HG02938 (cell line): Measurements from ENCODE around the gene RALGAPB.
A peak's percentile ranks its signal among the peaks of the same experiment; 100 is the strongest.
"Not testable (repeated sequence)": the region's sequence is repeated elsewhere in the genome, so short reads cannot be mapped to it uniquely, and the experiment has no call there.

Experiments used
- ATAC-seq: cut with Tn5 transposase; IDR thresholded peaks from one replicate; pipeline ENCODE4 v1.9.1; 2021; ENCODE audit warnings: mild to moderate bottlenecking, moderate library complexity; ENCODE audit not compliant: unreplicated experiment

Gene RALGAPB

DNA sequence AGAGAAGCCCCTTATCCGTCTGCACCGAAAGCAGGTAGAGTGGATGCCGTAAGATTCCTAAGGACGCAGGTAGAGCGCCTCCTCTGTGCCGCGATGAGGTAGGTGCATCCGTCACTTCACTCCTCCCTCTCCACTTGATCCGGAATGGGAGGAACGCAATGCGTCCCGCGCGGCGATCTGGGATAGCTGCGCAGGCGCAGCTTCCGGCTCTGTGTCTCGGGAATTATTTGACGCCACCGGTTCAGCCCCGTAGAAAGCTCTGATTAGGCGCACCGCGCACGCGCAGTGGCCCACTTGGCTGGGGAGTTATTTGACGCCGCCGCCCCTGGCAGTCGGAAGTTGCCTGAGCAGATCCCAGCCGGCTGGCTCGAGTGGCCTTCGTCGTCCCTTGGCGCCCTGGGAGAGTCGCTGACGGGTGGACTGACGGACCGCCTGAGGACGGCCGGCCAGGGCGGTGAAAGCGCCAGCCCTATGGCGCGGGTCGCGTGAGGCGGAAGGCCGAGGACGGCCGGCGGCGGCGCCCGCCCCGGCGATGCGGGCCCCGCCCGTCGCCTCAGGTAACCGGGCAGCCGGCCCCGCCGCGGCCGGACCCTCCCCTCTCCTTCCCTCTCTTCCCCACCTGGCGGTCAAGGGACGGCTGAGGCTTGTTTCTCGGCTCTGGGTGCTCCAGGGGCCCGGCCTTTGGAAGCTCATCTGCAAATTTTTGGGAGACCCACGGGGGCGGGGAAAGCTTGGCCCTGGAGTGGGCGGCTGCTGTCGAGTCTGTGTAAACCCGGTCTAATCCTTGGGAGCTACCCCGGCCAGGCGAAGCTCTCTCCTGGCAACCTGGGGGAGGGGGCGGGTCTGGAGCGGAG, at the start of gene RALGAPB:
RALGAPB (plus strand) TSS at position 331 of the 854 bp plus-strand sequence. CDS start 15,590 bp downstream, outside the sequence.
- ATAC-seq: peak; percentile 89

DNA sequence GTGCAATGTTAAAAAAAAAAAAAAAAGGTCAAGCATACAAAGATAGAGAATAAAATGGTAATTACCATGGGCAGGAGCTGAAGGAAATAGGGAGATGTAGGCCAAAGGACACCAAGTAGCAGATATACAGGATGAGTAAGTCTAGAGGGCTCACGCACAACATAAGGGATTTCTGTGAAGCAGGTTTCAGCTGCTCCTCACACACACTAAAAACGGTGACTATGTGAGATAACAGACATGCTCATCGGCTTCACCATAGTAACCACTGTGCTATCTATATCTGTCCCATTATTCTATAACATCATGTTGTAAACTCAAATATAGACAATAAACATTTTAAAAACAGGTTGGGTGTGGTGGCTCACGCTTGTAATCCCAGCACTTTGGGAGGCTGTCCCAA, 49.1 kb upstream of the RALGAPB start:
- ATAC-seq: no peak

- ATAC-seq: no peak
These were observed 48.2 kb upstream of the RALGAPB start for GRCh38 chr20:38424401-38424800.

DNA sequence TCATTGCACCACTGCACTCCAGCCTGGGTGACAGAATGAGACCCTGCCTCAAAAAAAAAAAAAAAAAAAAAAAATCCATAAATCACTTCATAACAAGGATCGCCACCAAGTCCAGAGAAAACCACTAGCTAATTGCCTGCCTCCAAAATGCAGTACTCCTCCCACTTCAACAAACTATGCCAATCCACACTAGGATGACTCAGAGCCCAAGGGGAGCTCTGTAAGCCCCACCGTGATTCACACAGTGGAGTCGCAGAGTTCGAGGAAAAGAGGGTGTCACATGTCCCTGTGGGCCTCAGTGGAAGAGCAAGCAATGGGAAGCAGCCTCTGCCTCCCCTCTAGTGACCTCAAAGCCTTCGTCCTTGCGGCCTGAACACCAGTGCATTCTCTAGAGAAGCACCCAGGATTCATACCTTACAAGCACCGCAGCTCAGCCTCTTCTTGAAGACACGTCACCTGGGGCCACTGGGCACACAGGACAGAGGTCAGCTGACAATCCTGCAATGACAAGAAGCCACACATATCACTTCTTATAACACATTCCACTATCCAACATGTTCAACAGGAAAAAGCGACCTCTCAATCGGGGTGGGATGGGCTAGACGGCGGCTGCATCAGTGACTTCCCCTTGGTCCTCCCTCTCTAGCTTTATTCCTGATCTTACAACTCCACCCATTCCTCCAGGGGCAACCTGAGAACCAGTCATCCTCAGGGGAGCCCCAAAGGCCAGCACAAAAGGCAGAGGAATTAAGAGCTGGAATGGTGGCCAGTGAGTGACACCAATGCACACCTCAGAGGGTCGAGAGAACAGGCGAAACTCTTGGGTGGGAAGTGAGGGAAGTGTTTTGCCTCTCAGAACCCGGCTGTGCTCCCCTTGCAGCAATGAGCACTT, 46.4 kb upstream of the RALGAPB start:
- ATAC-seq: no peak

GRCh38 chr20:38427655-38428023, 45.0 kb upstream of the RALGAPB start:
- no peak for ATAC-seq

- ATAC-seq: no peak
These were observed 43.8 kb upstream of the RALGAPB start for GRCh38 chr20:38428800-38429199.

GRCh38 chr20:38429301-38429700, 43.3 kb upstream of the RALGAPB start:
- no peak for ATAC-seq

GRCh38 chr20:38430679-38431325, 41.8 kb upstream of the RALGAPB start:
- no peak for ATAC-seq

DNA sequence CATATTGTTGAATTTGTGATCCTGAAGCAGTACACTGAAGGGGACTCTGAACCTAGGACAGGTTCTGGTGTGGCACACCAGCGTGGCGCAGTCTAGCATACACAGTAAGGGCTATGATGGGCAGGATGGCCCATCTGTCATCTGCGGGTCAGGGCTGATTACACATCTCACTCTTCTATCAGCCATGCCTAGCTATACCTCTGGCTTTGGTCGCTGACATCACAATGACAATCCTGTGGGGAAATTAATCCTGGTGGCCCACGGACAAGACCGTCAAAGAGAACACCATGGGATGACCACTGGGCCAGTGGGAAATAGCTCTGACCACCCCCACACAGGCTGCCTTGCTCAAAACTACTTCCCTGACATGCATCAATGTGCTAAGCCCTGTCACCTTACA, 40.4 kb upstream of the RALGAPB start:
- no peak for ATAC-seq

- not testable (repeated sequence) for ATAC-seq
These were observed 39.8 kb upstream of the RALGAPB start for GRCh38 chr20:38432870-38433269.

- no peak for ATAC-seq
These were observed 39.2 kb upstream of the RALGAPB start for GRCh38 chr20:38433304-38433972.

GRCh38 chr20:38434301-38434741, 38.3 kb upstream of the RALGAPB start:
- no peak for ATAC-seq

- ATAC-seq: peak; percentile 63
These were observed 37.7 kb upstream of the RALGAPB start, which contains the start of gene SNHG17 for GRCh38 chr20:38434770-38435554. TSS of gene SNHG17 (minus strand) at chr20:38435328.

DNA sequence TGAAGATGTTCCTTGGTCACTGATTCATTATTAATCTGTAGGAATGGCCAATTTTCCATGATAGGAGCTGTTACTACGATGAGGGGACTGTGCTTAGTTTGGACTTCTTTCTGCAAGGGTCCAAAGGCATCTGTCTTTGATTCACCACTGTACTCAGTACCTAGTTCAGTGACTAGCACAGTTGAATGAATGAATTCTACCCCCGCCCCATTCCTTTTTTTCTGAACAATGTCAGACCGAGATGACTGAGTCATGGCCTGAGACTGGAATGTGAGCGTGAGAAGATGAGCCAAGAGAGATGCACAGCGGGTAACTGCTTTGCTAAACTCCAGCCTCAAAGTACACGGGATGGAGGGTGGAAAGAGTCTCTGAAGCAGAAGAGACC, 37.1 kb upstream of the RALGAPB start:
- no peak for ATAC-seq

GRCh38 chr20:38437796-38438195, 34.8 kb upstream of the RALGAPB start:
- ATAC-seq: no peak

DNA sequence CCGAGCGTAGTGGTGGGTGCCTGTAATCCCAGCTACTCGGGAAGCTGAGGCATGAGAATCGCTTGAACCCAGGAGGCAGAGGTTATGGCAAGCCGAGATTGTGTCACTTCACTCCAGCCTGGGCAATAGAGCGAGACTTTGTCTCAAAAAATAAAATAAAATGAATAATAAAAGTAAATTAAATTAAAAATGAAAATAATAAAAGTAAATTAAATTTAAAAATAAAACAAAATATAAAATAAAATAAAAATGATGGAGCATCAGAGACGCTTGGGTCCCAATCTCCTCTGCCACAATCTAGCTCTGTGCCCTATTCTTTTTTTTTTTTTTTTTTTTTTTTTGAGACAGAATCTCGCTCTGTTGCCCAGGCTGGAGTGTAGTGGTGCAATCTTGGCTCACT, 31.5 kb upstream of the RALGAPB start:
- ATAC-seq: not testable (repeated sequence)

- ATAC-seq: no peak
These were observed 30.7 kb upstream of the RALGAPB start for GRCh38 chr20:38441916-38442315.

- ATAC-seq: no peak
These were observed 27.3 kb upstream of the RALGAPB start for GRCh38 chr20:38445381-38445796.

DNA sequence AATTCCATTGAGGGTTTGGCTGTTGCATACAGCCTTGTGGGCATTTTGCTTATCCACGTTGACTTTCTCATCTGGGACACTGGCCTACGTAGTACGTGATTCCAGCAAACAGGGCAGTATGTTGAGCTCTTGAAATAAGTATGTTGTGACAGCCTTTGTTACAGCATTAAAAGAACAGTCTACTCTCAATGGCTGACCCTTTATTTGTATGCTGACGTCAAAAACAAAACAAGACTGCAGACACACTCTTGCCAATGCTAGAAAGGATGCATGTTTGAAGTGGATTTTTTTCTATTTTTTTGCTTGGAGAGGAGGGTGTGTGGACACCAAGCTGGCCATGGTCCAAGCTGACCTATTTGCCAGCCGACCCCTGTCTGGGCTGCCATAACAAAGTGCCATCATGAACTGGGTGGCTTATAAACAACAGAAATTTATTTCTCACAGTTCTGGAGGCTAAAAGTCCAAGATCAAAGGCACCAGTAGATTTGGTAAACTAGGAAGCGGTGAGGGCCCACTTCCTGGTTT, 26.7 kb upstream of the RALGAPB start:
- no peak for ATAC-seq
